ENCODE results near the gene PWWP2B. TPM values are rescaled to one million over a fixed set of nuclear protein-coding genes. Genes with fewer than 3 reads are reported as not detected.

The PWWP2B gene
- total and polyA plus RNA-seq, 2 donors (not counting 3 experiments of a cell fraction or from before 2014, with no cell fraction given): 4.6 to 11.8 TPM

GRCh38 chr10:132453470-132453861, 56.5 kb downstream of the PWWP2B start:
- Histone ChIP-seq H2AFZ (ENCODE audit: low read depth, low read length) (peak overlapping the region; percentile 62), H3K27me3 (ENCODE audit: control insufficient read depth in 2 of 2, insufficient read depth in 2 of 2, low read length in 2 of 2) (no peaks in the 10 kb centered on the region), H3K4me1 (ENCODE audit: control insufficient read depth, extremely low read depth, insufficient read depth, low read length) (peaks cover 4% of the 10 kb centered on the region), H4K20me1 (replicated peaks; ENCODE audit: control insufficient read depth, extremely low read depth, insufficient read depth, low read length) (no peaks in the 10 kb centered on the region), H3K36me3 (ENCODE audit: control insufficient read depth in 2 of 2, extremely low read depth in 1 of 2, insufficient read depth in 2 of 2, low read length in 2 of 2) (no peaks in the 10 kb centered on the region), H3K79me2 (ENCODE audit: control insufficient read depth, insufficient read depth, low read length) (no peaks in the 10 kb centered on the region), H3K4me2 (ENCODE audit: insufficient read depth, low read length) (no peak overlapping the region), H3K9me1 (replicated peaks; ENCODE audit: control insufficient read depth, extremely low read depth, insufficient read depth, low read length) (no peaks in the 10 kb centered on the region), H3K27ac (ENCODE audit: insufficient read depth, low read depth, low read length) (no peak overlapping the region), H3K9ac (replicated peaks; ENCODE audit: extremely low read depth, insufficient read depth, low read length) (no peak overlapping the region), H3K4me3 (replicated peaks in 1 of 3; ENCODE audit: insufficient read depth in 1 of 3, low read depth in 1 of 3, low read length in 3 of 3) (no peak overlapping the region), H3K9me3 (replicated peaks; ENCODE audit: control insufficient read depth, insufficient read depth, low read length) (no peaks in the 10 kb centered on the region)
- FAIRE-seq: no peak
- DNase-seq (ENCODE audit: low read depth, low spot score): no peak
- BruUV-seq (replicated peaks): no TSS peak
- ChIA-PET CTCF (interaction anchor here (0.9 to 1.2 kb wide), 2 partner anchors 42 to 93 kb away, joined by 3 to 4 read pairs; no protein-coding TSS in a partner anchor), POLR2A (no interaction called here)
- TF ChIP-seq CTCF (IDR thresholded peaks at IDR 0.05; ENCODE audit: extremely low read depth in 1 of 2, insufficient read depth in 1 of 2, low read depth in 1 of 2, low read length in 2 of 2): no peak
- TF ChIP-seq POLR2AphosphoS5 (IDR thresholded peaks at IDR 0.05; ENCODE audit: insufficient read depth, low read depth, low read length): no peak
- TF ChIP-seq GATA2 (IDR thresholded peaks at IDR 0.05; ENCODE audit: insufficient read depth, insufficient read length, low read depth, low read length): no peak
- no peak for TF ChIP-seq FOS (IDR thresholded peaks at IDR 0.05; ENCODE audit: borderline replicate concordance, insufficient read depth, low read length)
- TF ChIP-seq JUN (IDR thresholded peaks at IDR 0.05; ENCODE audit: borderline replicate concordance, insufficient read depth, insufficient read length, low read depth): no peak
- no peak for TF ChIP-seq MYC (IDR thresholded peaks at IDR 0.05; ENCODE audit: low read depth, low read length)
- no peak for TF ChIP-seq EZH2 (IDR thresholded peaks at IDR 0.05; ENCODE audit: borderline replicate concordance, low read depth, low read length, severe bottlenecking)
- no peak for TF ChIP-seq POLR2A (IDR thresholded peaks at IDR 0.05; ENCODE audit: low read depth, low read length)
- TF ChIP-seq MAX (IDR thresholded peaks at IDR 0.05; ENCODE audit: insufficient read depth, insufficient read length): no peak
- intact Hi-C loops (cut with micrococcal nuclease): loop anchor here (1.0 kb wide), 2 partner anchors 65 to 230 kb away; no protein-coding TSS in a partner anchor
- dilution Hi-C loops (cut with MboI; ENCODE audit: extremely low pct_ligation_motif_present, low sequenced_read_pairs): no loop called here
